NB4 (cell line): ENCODE results near the gene HPCA.
A peak's percentile ranks its signal among the peaks of the same experiment; 100 is the strongest.

Source experiments
- DNase-seq: peaks from one replicate; pipeline ENCODE4 v3.0.0; 2010; ENCODE audit warnings: low read depth
- H3K4me3 ChIP-seq: one replicate; pipeline ENCODE4 v1.5.1; 2011; ENCODE audit warnings: mild to moderate bottlenecking, low read depth, low read length, moderate library complexity
- CTCF ChIP-seq: IDR thresholded peaks from one replicate; pipeline ENCODE4 v1.5.1; 2012; ENCODE audit warnings: low read depth, low read length
- MAX ChIP-seq: IDR thresholded peaks from 2 replicates; pipeline ENCODE4 v1.6.1; 2011; ENCODE audit warnings: low read depth, low read length
- MYC ChIP-seq: IDR thresholded peaks from 2 replicates; pipeline ENCODE4 v1.6.1; 2011; ENCODE audit warnings: low read depth, low read length
- POLR2A ChIP-seq: IDR thresholded peaks from 2 replicates; pipeline ENCODE4 v1.6.1; 2011; ENCODE audit warnings: mild to moderate bottlenecking; ENCODE audit not compliant: insufficient read length; ENCODE audit errors: extremely low read depth

The HPCA gene

GRCh38 chr1:32939655-32940371, 53.5 kb downstream of the HPCA start:
- TF ChIP-seq CTCF, result no peak
- peak; percentile 27; the same call in 1 of the 2 replicates for TF ChIP-seq MAX
- peak; percentile 81 for DNase-seq
- no peak overlapping the region for H3K4me3 ChIP-seq

GRCh38 chr1:32944180-32944579, 57.9 kb downstream of the HPCA start:
- DNase-seq, result no peak
- H3K4me3 ChIP-seq, result no peak overlapping the region
- TF ChIP-seq MAX (no peak), POLR2A (no peak), MYC (no peak), CTCF (no peak)
